HepG2 (cell line): ENCODE data around the gene STC2. TPM values are rescaled to one million over a fixed set of nuclear protein-coding genes. Genes with fewer than 3 reads are reported as not detected.

ENCODE experiments used
- AKAP8 ChIP-seq: sonication (generic); formaldehyde crosslinking; IDR thresholded peaks from 2 replicates; pipeline ENCODE4 v1.5.1; 2020; ENCODE audit warnings: mild to moderate bottlenecking, missing genetic modification reagents
- ATF2 ChIP-seq: sonication (generic); formaldehyde crosslinking; IDR thresholded peaks from 2 replicates; pipeline ENCODE4 v1.4.0; 2020; ENCODE audit warnings: missing genetic modification reagents
- CBX1 ChIP-seq: IDR thresholded peaks from one replicate; pipeline ENCODE4 v1.6.1; 2016; ENCODE audit warnings: antibody characterized with exemption, low read depth
- CTCF ChIP-seq: sonication (generic); formaldehyde crosslinking; IDR thresholded peaks from 2 replicates; pipeline ENCODE4 v1.5.0; 2020; ENCODE audit warnings: mild to moderate bottlenecking, missing genetic modification reagents, moderate library complexity
- DNMT1 ChIP-seq: sonication (generic); formaldehyde crosslinking; IDR thresholded peaks from 2 replicates; pipeline ENCODE4 v1.5.1; 2020; ENCODE audit warnings: mild to moderate bottlenecking, missing genetic modification reagents
- EHMT2 ChIP-seq: fragments of 200-600 bp; sonication (generic); IDR thresholded peaks from 2 replicates; pipeline ENCODE4 v1.7.0; 2017; ENCODE audit warnings: antibody characterized with exemption, low read depth, low read length, borderline replicate concordance
- ELF1 ChIP-seq: sonication (generic); formaldehyde crosslinking; IDR thresholded peaks from 2 replicates; pipeline ENCODE4 v1.4.0; 2020; ENCODE audit warnings: missing genetic modification reagents
- ERF ChIP-seq: IDR thresholded peaks from 2 replicates; pipeline ENCODE4 v1.6.1; 2018; ENCODE audit warnings: missing biosample characterization, missing genetic modification reagents
- KDM6A ChIP-seq: IDR thresholded peaks from 2 replicates; pipeline ENCODE4 v1.6.1; 2016; ENCODE audit warnings: low read depth
- MXD1 ChIP-seq: sonication (generic); formaldehyde crosslinking; IDR thresholded peaks from 2 replicates; pipeline ENCODE4 v1.4.0; 2020; ENCODE audit warnings: mild to moderate bottlenecking, missing genetic modification reagents
- MXI1 ChIP-seq: IDR thresholded peaks from 3 replicates; pipeline ENCODE4 v1.6.1; 2012; ENCODE audit warnings: low read depth, low read length, inconsistent platforms, borderline replicate concordance
- PITX1 ChIP-seq: sonication (generic); formaldehyde crosslinking; IDR thresholded peaks from 2 replicates; pipeline ENCODE4 v1.5.1; 2020; ENCODE audit warnings: mild to moderate bottlenecking, missing genetic modification reagents
- RORA ChIP-seq: sonication (generic); formaldehyde crosslinking; IDR thresholded peaks from 2 replicates; pipeline ENCODE4 v1.5.0; 2020; ENCODE audit warnings: mild to moderate bottlenecking, missing genetic modification reagents, moderate library complexity
- SRY ChIP-seq: sonication (generic); formaldehyde crosslinking; IDR thresholded peaks from 2 replicates; pipeline ENCODE4 v1.8.0; 2022; ENCODE audit warnings: mild to moderate bottlenecking, missing genetic modification reagents
- ZBTB26 ChIP-seq: IDR thresholded peaks from 2 replicates; pipeline ENCODE4 v1.6.1; 2016; ENCODE audit warnings: missing compliant biosample characterization, missing genetic modification reagents, borderline replicate concordance
- ZEB1 ChIP-seq: IDR thresholded peaks from 2 replicates; pipeline ENCODE4 v1.6.1; 2012; ENCODE audit warnings: mild to moderate bottlenecking, low read depth, inconsistent platforms; ENCODE audit not compliant: insufficient replicate concordance
- ZNF232 ChIP-seq: sonication (generic); formaldehyde crosslinking; IDR thresholded peaks from 2 replicates; pipeline ENCODE4 v1.4.0; 2020; ENCODE audit warnings: missing genetic modification reagents, borderline replicate concordance
- ZNF292 ChIP-seq: sonication (generic); formaldehyde crosslinking; IDR thresholded peaks from 2 replicates; pipeline ENCODE4 v1.8.1; 2022; ENCODE audit warnings: mild to moderate bottlenecking, low read depth, missing genetic modification reagents, borderline replicate concordance
- ZNF451 ChIP-seq: sonication (generic); formaldehyde crosslinking; IDR thresholded peaks from 2 replicates; pipeline ENCODE4 v1.5.0; 2020; ENCODE audit warnings: mild to moderate bottlenecking, missing genetic modification reagents
- ZNF614 ChIP-seq: IDR thresholded peaks from 2 replicates; pipeline ENCODE4 v1.6.1; 2018; ENCODE audit warnings: missing biosample characterization, missing genetic modification reagents, inconsistent platforms, borderline replicate concordance
- ZNF660 ChIP-seq: sonication (generic); formaldehyde crosslinking; IDR thresholded peaks from 2 replicates; pipeline ENCODE4 v1.5.1; 2020; ENCODE audit warnings: mild to moderate bottlenecking, low read depth, missing genetic modification reagents, borderline replicate concordance
- polyA plus RNA-seq, 8 experiments: library from polyadenylated mRNA; depleted of rRNA in 3 of 8; stranded (reverse) in 7 of 8; unstranded in 1 of 8; fragments of >200 nt; fragmentation: Illumina TruSeq in 4 of 8; extraction: Trizol in 4 of 8; gene quantifications; 2 replicates each; pipeline versions ENCODE4 v1.2.1 to v1.2.3, GENCODE V29; 2011 to 2016; ENCODE audit warnings: low read depth in 4 of 8, missing spikeins in 1 of 8, mixed read lengths in 1 of 8; ENCODE audit not compliant: insufficient read depth in 1 of 8
- total RNA-seq, 5 experiments: library from RNA; depleted of rRNA; stranded (reverse); fragments of >200 nt; fragmentation: Illumina TruSeq; extraction: Trizol; gene quantifications; 2 replicates each; pipeline ENCODE4 v1.2.3, GENCODE V29; 2016; ENCODE audit warnings: low read depth in 1 of 5
- TF ChIP-seq, protein P1 (sequence below): sonication (generic); formaldehyde crosslinking; IDR thresholded peaks from 2 replicates; pipeline ENCODE4 v1.5.0; 2020; ENCODE audit warnings: mild to moderate bottlenecking, missing genetic modification reagents

STC2 gene
- total and polyA plus RNA-seq, 2 of the 13 experiments (the other 11 are each of a cell fraction or from before 2014, with no cell fraction given): 27.1 to 69.2 TPM

GRCh38 chr5:173331956-173332479, 3.8 kb upstream of the STC2 start (continued):
- TF ChIP-seq, protein P1, sequence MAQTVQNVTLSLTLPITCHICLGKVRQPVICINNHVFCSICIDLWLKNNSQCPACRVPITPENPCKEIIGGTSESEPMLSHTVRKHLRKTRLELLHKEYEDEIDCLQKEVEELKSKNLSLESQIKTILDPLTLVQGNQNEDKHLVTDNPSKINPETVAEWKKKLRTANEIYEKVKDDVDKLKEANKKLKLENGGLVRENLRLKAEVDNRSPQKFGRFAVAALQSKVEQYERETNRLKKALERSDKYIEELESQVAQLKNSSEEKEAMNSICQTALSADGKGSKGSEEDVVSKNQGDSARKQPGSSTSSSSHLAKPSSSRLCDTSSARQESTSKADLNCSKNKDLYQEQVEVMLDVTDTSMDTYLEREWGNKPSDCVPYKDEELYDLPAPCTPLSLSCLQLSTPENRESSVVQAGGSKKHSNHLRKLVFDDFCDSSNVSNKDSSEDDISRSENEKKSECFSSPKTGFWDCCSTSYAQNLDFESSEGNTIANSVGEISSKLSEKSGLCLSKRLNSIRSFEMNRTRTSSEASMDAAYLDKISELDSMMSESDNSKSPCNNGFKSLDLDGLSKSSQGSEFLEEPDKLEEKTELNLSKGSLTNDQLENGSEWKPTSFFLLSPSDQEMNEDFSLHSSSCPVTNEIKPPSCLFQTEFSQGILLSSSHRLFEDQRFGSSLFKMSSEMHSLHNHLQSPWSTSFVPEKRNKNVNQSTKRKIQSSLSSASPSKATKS (CRISPR knock-in tag): no peak
- TF ChIP-seq EHMT2 (no peak), MXD1 (0 out of 2 replicates have a peak, but pooled peaks have one; percentile 40), DNMT1 (CRISPR knock-in tag) (no peak), ZNF232 (CRISPR knock-in tag) (peak; percentile 55; the same call in 1 of the 2 replicates), SRY (CRISPR knock-in tag) (0 out of 2 replicates have a peak, but pooled peaks have one; percentile 86), ZNF451 (CRISPR knock-in tag) (0 out of 2 replicates have a peak, but pooled peaks have one; percentile 44), CTCF (CRISPR knock-in tag) (peak; percentile 99), ELF1 (peak; percentile 60), CBX1 (peak; percentile 39), ZNF614 (peak; percentile 19; the same call in 1 of the 2 replicates), ZNF660 (no peak), PITX1 (CRISPR knock-in tag) (no peak), ZEB1 (peak; percentile 35), KDM6A (no peak), ZNF292 (no peak), AKAP8 (CRISPR knock-in tag) (no peak), ZBTB26 (CRISPR knock-in tag) (peak; percentile 55; the same call in 1 of the 2 replicates), ERF (CRISPR knock-in tag) (peak; percentile 80; the same call in 1 of the 2 replicates), RORA (CRISPR knock-in tag) (no peak), ATF2 (CRISPR knock-in tag) (0 out of 2 replicates have a peak, but pooled peaks have one; percentile 40), MXI1 (peak; percentile 95; the same call in 1 of the 3 replicates)
